GM12878 (cell line): ENCODE measurements around the gene KRTAP10-7. TPM values are rescaled to one million over a fixed set of nuclear protein-coding genes. Genes with fewer than 3 reads are reported as not detected.

Experiments
- ATAC-seq: fragments of 200-7000 bp; cut with Tn5 transposase; 3 replicates; pipeline ENCODE4 v1.9.1; 2020; ENCODE audit warnings: mild to moderate bottlenecking, moderate library complexity
- BruUV-seq: library from RNA; stranded (reverse); fragments of 400-500 nt; replicated peaks from 2 replicates; lab custom pipeline; 2021; lab: Mats Ljungman, UMichigan
- CTCF ChIA-PET: fragments of 300-600 bp; sonication (Branson Sonifier 250); formaldehyde crosslinking; extraction: SDS; loops from one replicate; lab custom pipeline; 2021; ENCODE audit warnings: inconsistent platforms; lab: Yijun Ruan, JAX
- POLR2A ChIA-PET: fragments of 350-600 bp; formaldehyde crosslinking; extraction: SDS; loops from one replicate; lab custom pipeline; 2021; ENCODE audit warnings: inconsistent platforms; lab: Charles Lee
- RAD21 ChIA-PET: fragments of 300-600 bp; sonication (Branson Sonifier 250); formaldehyde crosslinking; loops from one replicate; lab custom pipeline; 2023; ENCODE audit warnings: antibody characterized with exemption; ENCODE audit not compliant: unreplicated experiment; lab: Charles Lee
- SMC1A ChIA-PET: fragments of 300-600 bp; sonication (Branson Sonifier 250); formaldehyde crosslinking; loops from one replicate; lab custom pipeline; 2023; ENCODE audit not compliant: unreplicated experiment, uncharacterized antibody; lab: Charles Lee
- DNase-seq: peaks from one replicate; pipeline ENCODE4 v3.0.0-alpha.2; 2011; ENCODE audit warnings: low read depth, low spot score
- FAIRE-seq: peaks from 3 replicates; lab custom pipeline; 2011; peaks lifted over from hg19 to GRCh38; lab: Jason Lieb, UNC
- H2AFZ ChIP-seq: 2 replicates; pipeline ENCODE4 v1.6.0; 2011; ENCODE audit warnings: low read depth, low read length, control low read depth; ENCODE audit not compliant: control insufficient read depth
- H3K27ac ChIP-seq: 2 replicates; pipeline ENCODE4 v1.5.1; 2011; ENCODE audit warnings: control low read depth; ENCODE audit not compliant: control insufficient read depth, insufficient read depth
- H3K27me3 ChIP-seq, 2 experiments: replicated peaks in 1 of 2; 2 replicates each; pipeline versions ENCODE4 v1.6.0 to v1.6.1; 2011; ENCODE audit warnings: low read length in 1 of 2; ENCODE audit not compliant: control insufficient read depth in 2 of 2, insufficient read depth in 2 of 2
- H3K36me3 ChIP-seq, 2 experiments: 2 replicates each; pipeline ENCODE4 v1.5.1; 2011; ENCODE audit warnings: low read length in 1 of 2; ENCODE audit not compliant: control insufficient read depth in 2 of 2, insufficient read depth in 2 of 2
- H3K4me1 ChIP-seq: 2 replicates; pipeline ENCODE4 v1.6.1; 2011; ENCODE audit warnings: mild to moderate bottlenecking, low read length, moderate library complexity, mixed read lengths; ENCODE audit not compliant: control insufficient read depth, insufficient read depth
- H3K4me2 ChIP-seq: 2 replicates; pipeline ENCODE4 v1.6.0; 2011; ENCODE audit warnings: control low read depth; ENCODE audit not compliant: control insufficient read depth, insufficient read depth
- H3K4me3 ChIP-seq: fragments of 200-600 bp; sonication (generic); 2 replicates; pipeline ENCODE4 v1.5.1; 2016
- H3K79me2 ChIP-seq: 2 replicates; pipeline ENCODE4 v1.6.0; 2011; ENCODE audit warnings: low read length; ENCODE audit not compliant: control insufficient read depth, insufficient read depth
- H3K9ac ChIP-seq: 2 replicates; pipeline ENCODE4 v1.8.0; 2011; ENCODE audit warnings: low read length, control low read depth, mixed read lengths; ENCODE audit not compliant: control insufficient read depth, insufficient read depth
- H3K9me3 ChIP-seq: replicated peaks from 3 replicates; pipeline ENCODE4 v1.5.1; 2011; ENCODE audit warnings: mild to moderate bottlenecking, low read length; ENCODE audit not compliant: control insufficient read depth, insufficient read depth
- H4K20me1 ChIP-seq: 2 replicates; pipeline ENCODE4 v1.6.0; 2011; ENCODE audit not compliant: control insufficient read depth, insufficient read depth
- BRCA1 ChIP-seq: IDR thresholded peaks from 2 replicates; pipeline ENCODE4 v1.6.1; 2011; ENCODE audit warnings: low read depth, low read length, improper control_type of control experiment
- CHD4 ChIP-seq: fragments of 200-600 bp; sonication (generic); IDR thresholded peaks from 2 replicates; pipeline ENCODE4 v1.6.1; 2016; ENCODE audit warnings: mild to moderate bottlenecking
- EGR1 ChIP-seq, 2 experiments: IDR thresholded peaks; 1 replicate in 1 of 2; 2 replicates in 1 of 2; pipeline ENCODE4 v1.6.1; 2011 to 2012; ENCODE audit warnings: low read depth in 2 of 2, low read length in 2 of 2, borderline replicate concordance in 1 of 2, mild to moderate bottlenecking in 1 of 2, moderate library complexity in 1 of 2
- HDAC2 ChIP-seq: fragments of 200-600 bp; sonication (generic); IDR thresholded peaks from 2 replicates; pipeline ENCODE4 v1.6.1; 2017
- KAT2A ChIP-seq: conservative IDR thresholded peaks from 2 replicates; pipeline ENCODE4 v1.6.1; 2011; ENCODE audit warnings: low read depth, low read length; ENCODE audit not compliant: control insufficient read depth
- MEF2A ChIP-seq: IDR thresholded peaks from 2 replicates; pipeline ENCODE4 v1.6.1; 2011; ENCODE audit warnings: low read depth, mild to moderate bottlenecking, low read length, moderate library complexity; ENCODE audit not compliant: insufficient read depth
- MXI1 ChIP-seq: fragments of 150-350 bp; IDR thresholded peaks from 2 replicates; pipeline ENCODE4 v1.6.1; 2011; ENCODE audit warnings: low read depth, mild to moderate bottlenecking, inconsistent platforms, low read length, improper control_type of control experiment
- PML ChIP-seq: IDR thresholded peaks from 2 replicates; pipeline ENCODE4 v1.6.1; 2012; ENCODE audit warnings: low read length, inconsistent platforms
- POLR2A ChIP-seq: IDR thresholded peaks from 2 replicates; pipeline ENCODE4 v1.6.1; 2011; ENCODE audit warnings: low read depth, mild to moderate bottlenecking, low read length
- RELA ChIP-seq: fragments of 450-650 bp; IDR thresholded peaks from 2 replicates; pipeline ENCODE4 v1.8.0; 2014; ENCODE audit warnings: borderline replicate concordance; ENCODE audit not compliant: partially characterized antibody
- SREBF1 ChIP-seq: IDR thresholded peaks from 2 replicates; pipeline ENCODE4 v1.6.1; 2012; ENCODE audit warnings: mild to moderate bottlenecking, low read length
- SRF ChIP-seq, 2 experiments: IDR thresholded peaks; 2 replicates each; pipeline ENCODE4 v1.6.1; 2011; ENCODE audit warnings: low read depth in 2 of 2, low read length in 2 of 2, mild to moderate bottlenecking in 1 of 2, moderate library complexity in 1 of 2
- ZNF24 ChIP-seq: fragments of 450-650 bp; IDR thresholded peaks from 2 replicates; pipeline ENCODE4 v1.6.1; 2017; ENCODE audit warnings: antibody characterized with exemption, mild to moderate bottlenecking
- ZNF592 ChIP-seq: fragments of 450-650 bp; IDR thresholded peaks from 2 replicates; pipeline ENCODE4 v1.6.1; 2017; ENCODE audit warnings: mild to moderate bottlenecking, moderate library complexity
- ZZZ3 ChIP-seq: IDR thresholded peaks from 2 replicates; pipeline ENCODE4 v1.6.1; 2011; ENCODE audit warnings: low read depth; ENCODE audit not compliant: control insufficient read depth, insufficient read length
- WGBS: methylation state at CpG from one replicate; pipeline ENCODE4 v1.1.6; 2016; ENCODE audit warnings: low lambda C conversion rate; ENCODE audit not compliant: insufficient replicate concordance, insufficient coverage; ENCODE audit errors: missing lambda C conversion rate; 5-methylcytosine and 5-hydroxymethylcytosine counted together
- in situ Hi-C: fragments of 300-500 bp; cut with MboI; formaldehyde crosslinking; loops from 9 replicates; pipeline ENCODE4 v1.14.3; 2018; ENCODE audit warnings: mixed read lengths
- intact Hi-C: fragments of 100-400 bp; cut with micrococcal nuclease; formaldehyde crosslinking; loops from one replicate; pipeline ENCODE4 v1.14.2; 2022; ENCODE audit not compliant: unreplicated experiment
- polyA plus RNA-seq, 11 experiments: library from polyadenylated mRNA; depleted of rRNA in 4 of 11; unstranded in 6 of 11; stranded (reverse) in 5 of 11; fragments of >200 nt; fragmentation: Nextera tagmentation in 4 of 11; fragmentation: Illumina TruSeq in 1 of 11; extraction: Ambion mirVana in 4 of 11; extraction: Trizol in 1 of 11; gene quantifications; 1 replicate in 1 of 11; 2 replicates in 10 of 11; pipeline versions ENCODE4 v1.2.1 to v1.2.3, GENCODE V29; 2011 to 2016; ENCODE audit warnings: inconsistent platforms in 2 of 11, missing spikeins in 2 of 11, low read depth in 1 of 11
- total RNA-seq, 4 experiments: library from RNA; depleted of rRNA in 3 of 4; stranded (reverse); fragments of >200 nt in 3 of 4; fragmentation: Illumina TruSeq in 1 of 4; extraction: Trizol in 1 of 4; gene quantifications; 2 replicates each; pipeline versions ENCODE4 v1.2.1 to v1.2.3, GENCODE V29; 2013 to 2021
- TF ChIP-seq, protein P1 (sequence below): IDR thresholded peaks from 2 replicates; pipeline ENCODE4 v1.6.1; 2012; ENCODE audit warnings: low read depth, low read length, improper control_type of control experiment

Gene KRTAP10-7
- total and polyA plus RNA-seq, 10 of the 15 experiments (the other 5 are each of a cell fraction or from before 2014, with no cell fraction given) = not detected

DNA sequence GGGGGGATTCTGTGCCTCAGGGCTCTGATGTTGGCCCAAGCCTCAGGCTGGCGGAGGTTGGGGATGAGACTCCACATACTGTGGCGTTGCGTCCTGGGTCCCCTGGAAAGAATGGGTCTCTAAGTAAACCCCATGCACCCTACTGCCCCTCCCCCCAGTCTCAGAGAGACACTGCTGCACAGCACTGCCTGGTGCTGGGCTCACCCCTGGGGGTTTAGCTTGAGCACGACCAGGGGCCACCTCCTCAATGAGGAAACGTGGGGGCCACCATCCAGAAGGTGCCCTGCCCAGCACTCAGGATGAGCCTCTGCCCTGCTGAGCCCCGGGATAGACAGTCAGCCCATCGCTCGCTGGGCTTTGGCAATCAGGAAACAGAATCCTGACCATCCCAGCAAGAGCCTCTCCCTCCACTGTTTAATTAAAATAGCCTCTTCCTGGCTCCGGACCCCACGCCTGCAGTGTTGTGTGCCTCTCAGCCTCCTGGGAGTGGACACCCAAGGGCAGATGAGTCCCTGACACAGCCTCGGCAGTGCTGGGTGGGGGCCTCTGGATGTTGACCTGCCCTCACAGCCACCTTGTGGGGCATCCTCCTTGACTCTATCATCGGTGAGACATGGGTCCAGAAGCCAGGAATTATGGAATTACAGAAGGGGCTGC is 30.4 kb upstream of the KRTAP10-7 start:
- no peak for FAIRE-seq
- H4K20me1 ChIP-seq = no peaks in the 10 kb centered on the region
- no peak overlapping the region for H3K4me3 ChIP-seq
- in situ Hi-C loops (no loop called here), intact Hi-C loops (no loop called here)
- TF ChIP-seq, protein P1, sequence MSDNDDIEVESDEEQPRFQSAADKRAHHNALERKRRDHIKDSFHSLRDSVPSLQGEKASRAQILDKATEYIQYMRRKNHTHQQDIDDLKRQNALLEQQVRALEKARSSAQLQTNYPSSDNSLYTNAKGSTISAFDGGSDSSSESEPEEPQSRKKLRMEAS = no peak
- TF ChIP-seq HDAC2 (no peak), KAT2A (no peak), SREBF1 (no peak), RELA (no peak), MXI1 (no peak), ZNF24 (no peak), MEF2A (no peak)
- H3K9me3 ChIP-seq = no peaks in the 10 kb centered on the region; the same call in 2 of the 3 replicates
- ChIA-PET CTCF (no interaction called here), SMC1A (no interaction called here), RAD21 (no interaction called here), POLR2A (no interaction called here)
- no peak for ATAC-seq
- no peaks in the 10 kb centered on the region for H3K79me2 ChIP-seq
- no peak overlapping the region for H3K4me2 ChIP-seq
- no TSS peak for BruUV-seq
- no peak for DNase-seq
- H3K9ac ChIP-seq = no peak overlapping the region
- H3K36me3 ChIP-seq = no peaks in the 10 kb centered on the region
- H3K27ac ChIP-seq = no peak overlapping the region
- WGBS = 61% methylated on average over 12 of the region's 12 CpGs
- H3K4me1 ChIP-seq = no peaks in the 10 kb centered on the region
- no peak overlapping the region for H2AFZ ChIP-seq
- no peaks in the 10 kb centered on the region for H3K27me3 ChIP-seq

DNA sequence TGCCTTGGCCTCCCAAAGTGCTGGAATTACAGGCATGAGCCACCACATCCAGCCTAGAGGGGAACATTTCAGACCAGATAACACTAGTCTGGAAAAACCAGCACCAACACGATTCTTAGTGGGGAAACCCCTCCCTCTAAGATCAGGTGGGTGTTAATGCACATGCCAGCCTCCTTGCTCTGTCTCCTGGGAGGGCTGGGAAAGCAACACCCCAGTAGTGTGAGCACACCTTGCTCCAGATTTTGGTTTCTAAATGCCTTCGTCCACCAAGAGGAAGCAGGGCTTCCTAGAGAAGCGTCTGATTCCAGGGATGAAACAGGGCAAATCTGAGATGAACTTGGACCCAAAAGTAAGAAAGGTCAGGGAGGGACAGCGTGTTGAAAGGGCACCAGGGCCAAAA is 29.1 kb upstream of the KRTAP10-7 start:
- no peak for FAIRE-seq
- Histone ChIP-seq H3K27me3 (no peaks in the 10 kb centered on the region), H4K20me1 (no peaks in the 10 kb centered on the region), H3K9ac (no peak overlapping the region), H3K36me3 (no peaks in the 10 kb centered on the region), H3K79me2 (no peaks in the 10 kb centered on the region), H3K4me2 (no peak overlapping the region), H3K27ac (no peak overlapping the region), H3K9me3 (no peaks in the 10 kb centered on the region; the same call in 2 of the 3 replicates), H2AFZ (no peak overlapping the region), H3K4me1 (no peaks in the 10 kb centered on the region), H3K4me3 (no peak overlapping the region)
- DNase-seq = no peak
- 15% methylated on average over 4 of the region's 4 CpGs for WGBS
- SMC1A ChIA-PET = no interaction called here
- CTCF ChIA-PET = no interaction called here
- intact Hi-C loops = no loop called here
- no peak for ATAC-seq
- RAD21 ChIA-PET = no interaction called here
- POLR2A ChIA-PET = no interaction called here
- in situ Hi-C loops = no loop called here
- BruUV-seq = no TSS peak
- TF ChIP-seq SRF (IDR thresholded peaks at IDR 0.05; ENCODE audit: low read depth in 2 of 2, low read length in 2 of 2) (no peak), EGR1 (IDR thresholded peaks at IDR 0.05; ENCODE audit: borderline replicate concordance in 1 of 2, low read depth in 2 of 2, low read length in 2 of 2) (no peak), POLR2A (no peak), ZZZ3 (no peak), CHD4 (no peak), BRCA1 (no peak), PML (no peak), ZNF592 (no peak)
